ENCODE results near the gene B4GALT6. TPM values are rescaled to one million over a fixed set of nuclear protein-coding genes. Genes with fewer than 3 reads are reported as not detected.

The B4GALT6 gene
- total and polyA plus RNA-seq, 9 donors = 2.1 to 16.5 (median 6.5) TPM

DNA sequence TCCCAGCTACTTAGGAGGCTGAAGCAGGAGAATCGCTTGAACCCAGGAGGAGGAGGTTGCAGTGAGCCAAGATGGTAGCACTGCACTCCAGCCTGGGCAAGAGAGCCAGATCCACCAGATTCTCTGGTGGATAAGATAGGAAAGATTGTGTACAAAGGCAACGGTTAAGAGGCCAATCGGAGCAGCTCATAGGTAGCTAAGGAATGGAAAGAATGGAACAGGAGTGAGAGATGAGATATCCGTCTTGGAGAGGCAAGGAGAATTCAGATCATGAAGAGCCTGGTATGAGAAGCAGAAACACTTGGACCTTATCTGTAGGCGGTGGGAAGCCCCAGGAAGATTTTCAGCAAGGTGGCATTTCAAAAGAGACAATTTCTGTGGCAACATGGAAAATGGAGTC is 65.6 kb downstream of the B4GALT6 start:
- TF ChIP-seq POLR2A (IDR thresholded peaks at IDR 0.05) (no peak), EP300 (IDR thresholded peaks at IDR 0.05) (no peak), CTCF (IDR thresholded peaks at IDR 0.05) (no peak)
- H3K27me3 ChIP-seq = no peaks in the 10 kb centered on the region
- 91 to 95% (median 94%) methylated on average over 5 of the region's 5 CpGs for WGBS, 3 donors
- H3K27ac ChIP-seq = no peak overlapping the region
- H3K36me3 ChIP-seq = no peaks in the 10 kb centered on the region
- H3K4me1 ChIP-seq (ENCODE audit: insufficient read depth) = no peaks in the 10 kb centered on the region
- H3K9me3 ChIP-seq = no peaks in the 10 kb centered on the region
- intact Hi-C loops (cut with DNase I) = no loop called here
- no peak overlapping the region for H3K4me3 ChIP-seq
- no peak for DNase-seq

DNA sequence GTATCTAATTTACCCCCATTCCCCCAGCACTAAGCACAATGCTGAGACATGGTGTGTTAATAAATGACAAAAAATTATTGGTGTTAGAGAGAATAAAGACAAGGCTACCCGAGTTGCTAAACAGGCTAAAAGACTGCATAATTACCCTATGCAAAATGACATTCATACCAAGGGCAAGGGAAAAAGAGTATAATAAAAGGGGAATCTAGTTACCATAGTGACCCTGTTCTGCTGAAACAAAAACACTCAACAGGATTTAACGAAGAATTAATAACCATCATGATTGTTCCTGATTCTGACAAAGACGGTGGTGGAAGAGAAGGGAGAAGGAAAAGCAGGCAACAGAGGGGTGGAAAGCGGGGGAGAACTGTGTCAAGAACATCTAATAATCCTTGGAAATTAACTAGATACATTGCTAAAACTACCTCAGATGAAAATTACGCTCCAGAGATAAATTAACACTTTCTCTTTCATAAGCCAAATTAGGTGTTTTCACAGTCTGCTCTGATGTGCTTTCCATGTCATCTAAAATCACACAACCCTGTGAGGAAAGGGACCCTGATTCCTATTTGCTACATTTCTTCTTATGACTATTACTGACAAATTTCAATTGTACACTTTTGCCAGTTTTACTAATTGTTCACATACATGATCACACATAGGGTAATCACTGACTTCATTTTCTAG is 67.2 kb downstream of the B4GALT6 start:
- WGBS, 3 donors = 51 to 64% (median 62%) methylated on average over 5 of the region's 5 CpGs
- no peak overlapping the region for H3K27ac ChIP-seq
- intact Hi-C loops (cut with DNase I) = no loop called here

GRCh38 chr18:31616586-31616985 is 67.8 kb downstream of the B4GALT6 start:
- intact Hi-C loops (cut with DNase I) = no loop called here
- 91 to 93% (median 92%) methylated on average over 4 of the region's 4 CpGs for WGBS, 3 donors
- Histone ChIP-seq H3K4me3 (no peak overlapping the region), H3K27ac (no peak overlapping the region), H3K9me3 (no peaks in the 10 kb centered on the region), H3K27me3 (no peaks in the 10 kb centered on the region), H3K36me3 (no peaks in the 10 kb centered on the region), H3K4me1 (ENCODE audit: insufficient read depth) (no peaks in the 10 kb centered on the region)
- TF ChIP-seq EP300 (IDR thresholded peaks at IDR 0.05) (no peak), CTCF (IDR thresholded peaks at IDR 0.05) (no peak), POLR2A (IDR thresholded peaks at IDR 0.05) (no peak)
- DNase-seq = no peak

More for the DNA sequence above, 67.2 kb downstream of the B4GALT6 start:
- Histone ChIP-seq H3K4me1 (ENCODE audit: insufficient read depth) (no peaks in the 10 kb centered on the region), H3K27me3 (no peaks in the 10 kb centered on the region), H3K9me3 (no peaks in the 10 kb centered on the region), H3K36me3 (no peaks in the 10 kb centered on the region), H3K4me3 (no peak overlapping the region)
- DNase-seq = no peak
- TF ChIP-seq EP300 (IDR thresholded peaks at IDR 0.05) (no peak), POLR2A (IDR thresholded peaks at IDR 0.05) (no peak), CTCF (IDR thresholded peaks at IDR 0.05) (no peak)

- Histone ChIP-seq H3K36me3 (no peaks in the 10 kb centered on the region), H3K27me3 (no peaks in the 10 kb centered on the region), H3K4me3 (no peak overlapping the region), H3K9me3 (no peaks in the 10 kb centered on the region), H3K27ac (no peak overlapping the region), H3K4me1 (ENCODE audit: insufficient read depth) (no peaks in the 10 kb centered on the region)
- DNase-seq = no peak
- intact Hi-C loops (cut with DNase I) = no loop called here
- no peak for TF ChIP-seq POLR2A (IDR thresholded peaks at IDR 0.05)
- TF ChIP-seq CTCF (IDR thresholded peaks at IDR 0.05) = no peak
- no peak for TF ChIP-seq EP300 (IDR thresholded peaks at IDR 0.05)
- 63 to 86% (median 81%) methylated on average over 2 of the region's 2 CpGs for WGBS, 3 donors
These were observed 70.3 kb downstream of the B4GALT6 start for GRCh38 chr18:31614044-31614443.
